Measurements from ENCODE around the gene PGR.
"Not testable (repeated sequence)": the region's sequence is repeated elsewhere in the genome, so short reads cannot be mapped to it uniquely, and the experiment has no call there.

PGR gene

GRCh38 chr11:101063706-101064105 is 65.9 kb downstream of the PGR start:
- DNase-seq = no peak

- no peak for DNase-seq
These were observed 68.0 kb downstream of the PGR start for GRCh38 chr11:101061606-101062005.

DNA sequence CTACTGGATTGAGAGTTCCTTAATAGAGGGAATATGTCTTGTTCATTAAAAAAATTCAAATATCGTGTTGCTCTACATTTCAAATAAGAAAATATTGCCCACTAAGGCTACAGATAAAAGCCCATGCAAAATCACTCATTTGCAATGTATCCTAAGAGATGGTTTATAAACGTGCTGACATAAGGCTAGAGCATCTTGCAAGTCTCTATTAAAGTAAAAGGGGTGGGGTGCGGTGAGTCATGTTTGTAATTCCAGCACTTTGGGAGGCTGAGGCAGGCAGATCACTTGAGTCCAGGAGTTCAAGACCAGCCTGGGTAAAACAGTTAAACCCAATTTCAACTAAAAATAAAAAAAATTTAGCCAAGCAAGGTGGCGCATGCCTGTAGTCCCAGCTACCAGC is 70.3 kb downstream of the PGR start:
- DNase-seq = no peak

GRCh38 chr11:101053492-101053891 is 76.1 kb downstream of the PGR start:
- no peak for DNase-seq

DNA sequence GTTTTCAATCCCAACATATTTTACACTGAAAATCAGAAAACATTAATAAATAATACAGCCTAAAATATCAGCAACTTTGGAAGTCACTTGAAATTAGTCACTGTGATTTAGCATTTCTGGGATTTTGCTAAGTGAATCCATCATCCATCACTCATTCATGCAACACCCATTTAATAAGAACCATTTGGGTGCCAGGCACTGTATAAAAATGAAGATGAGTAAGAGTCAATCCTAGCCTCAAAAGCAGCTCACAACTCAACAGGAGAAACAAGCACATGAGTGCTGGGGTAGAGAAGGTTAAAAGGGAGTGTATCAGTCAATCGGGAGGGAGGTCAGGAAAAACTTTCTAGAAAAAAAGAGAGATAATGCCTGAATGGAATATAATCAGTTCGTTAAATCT is 77.9 kb downstream of the PGR start:
- DNase-seq = no peak

DNA sequence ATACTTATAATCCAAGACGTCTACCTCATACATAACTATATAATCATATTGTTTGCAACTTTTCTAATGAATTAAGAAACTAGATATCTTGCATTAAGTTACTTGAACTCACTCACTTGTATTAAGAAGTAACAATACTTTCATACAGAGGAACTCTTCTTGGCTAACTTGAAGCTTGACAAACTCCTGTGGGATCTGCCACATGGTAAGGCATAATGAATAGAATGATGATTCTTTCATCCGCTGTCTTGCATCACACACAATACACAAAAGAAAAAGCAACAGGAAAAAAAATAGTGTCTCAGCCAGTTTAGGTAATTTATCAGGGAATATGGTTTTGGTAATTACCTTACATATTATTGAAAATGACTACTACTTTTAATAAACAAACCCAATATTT is 79.8 kb downstream of the PGR start:
- DNase-seq = no peak

- DNase-seq = no peak
These were observed 80.5 kb downstream of the PGR start for GRCh38 chr11:101049123-101049522.

- no peak for DNase-seq
These were observed 81.1 kb downstream of the PGR start for GRCh38 chr11:101048479-101048878.

DNA sequence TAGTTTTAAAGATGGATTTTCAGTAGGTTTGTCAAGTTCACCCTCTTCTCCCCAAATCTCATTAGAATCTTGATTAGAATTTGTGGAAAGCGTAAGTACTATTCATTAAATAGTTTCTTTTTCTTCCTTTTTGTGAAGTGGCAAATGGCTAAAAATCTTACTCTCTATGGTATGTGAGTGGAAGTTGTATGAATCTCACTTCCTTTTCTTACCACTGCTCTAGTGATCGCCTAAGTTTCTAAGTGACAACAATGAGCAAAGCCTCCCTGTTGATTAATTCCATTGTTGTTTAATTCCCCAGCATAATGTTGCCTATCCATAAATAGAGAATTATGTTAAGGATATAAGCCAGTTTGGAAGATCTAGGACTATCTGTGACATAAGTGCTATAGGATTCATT is 82.7 kb downstream of the PGR start:
- no peak for DNase-seq

DNA sequence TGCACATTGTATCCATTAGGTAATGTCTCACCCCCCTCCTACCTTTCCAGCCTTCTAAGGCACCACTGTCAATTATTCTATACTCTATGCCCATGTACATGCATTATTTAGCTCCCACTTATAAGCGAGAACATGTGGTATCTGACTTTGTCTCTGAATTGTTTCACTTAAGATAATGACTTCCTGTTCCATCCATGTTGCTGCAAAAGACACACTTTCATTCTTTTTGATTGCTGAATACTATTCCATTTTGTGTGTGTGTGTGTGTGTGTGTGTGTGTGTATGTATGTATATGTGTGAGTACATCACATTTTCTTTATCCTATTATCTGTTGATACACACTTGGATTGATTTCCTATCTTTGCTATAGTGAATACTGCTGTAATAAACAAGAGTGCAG is 84.2 kb downstream of the PGR start:
- DNase-seq = no peak

GRCh38 chr11:101043940-101044339 is 85.7 kb downstream of the PGR start:
- DNase-seq = no peak

- DNase-seq = no peak
These were observed 93.7 kb downstream of the PGR start for GRCh38 chr11:101035872-101036271.

DNA sequence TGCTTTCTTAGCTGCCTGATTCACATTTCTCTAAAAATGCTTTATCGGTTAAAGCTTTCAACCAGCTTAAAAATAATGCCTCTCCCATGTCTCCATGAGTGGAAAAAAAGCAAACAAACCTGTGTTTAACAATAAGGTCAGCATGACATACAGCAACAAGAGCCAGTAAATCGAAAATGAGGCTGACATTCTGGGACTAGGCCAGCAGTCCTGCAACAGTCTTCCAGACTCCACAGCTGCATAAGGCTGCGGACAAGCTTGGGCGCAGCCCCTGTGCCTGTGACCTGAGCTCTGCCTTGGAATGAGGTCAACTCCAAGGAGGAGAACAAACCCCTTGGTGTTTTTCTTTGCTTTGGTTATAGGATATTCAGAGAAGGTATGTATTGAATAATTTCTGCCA is 95.5 kb downstream of the PGR start:
- no peak for DNase-seq

DNA sequence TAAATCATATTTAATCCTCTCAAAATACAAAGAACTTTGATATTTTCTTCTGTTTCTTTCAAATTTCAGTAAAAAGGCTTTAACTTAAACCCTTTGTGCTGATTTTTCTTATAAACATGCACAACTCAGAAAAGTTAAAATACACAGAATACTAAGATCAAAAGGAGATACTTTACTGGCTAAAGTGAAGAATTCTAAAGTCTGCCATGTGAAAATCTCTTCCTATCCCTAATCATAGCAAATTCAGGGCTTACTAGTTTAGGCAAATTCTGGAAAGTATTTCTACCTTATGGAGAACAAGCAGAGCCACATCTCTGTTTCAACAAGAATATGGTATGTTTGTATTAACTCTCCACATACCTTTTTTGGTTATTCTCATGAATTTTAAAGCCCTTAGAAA is 96.6 kb downstream of the PGR start:
- no peak for DNase-seq

DNA sequence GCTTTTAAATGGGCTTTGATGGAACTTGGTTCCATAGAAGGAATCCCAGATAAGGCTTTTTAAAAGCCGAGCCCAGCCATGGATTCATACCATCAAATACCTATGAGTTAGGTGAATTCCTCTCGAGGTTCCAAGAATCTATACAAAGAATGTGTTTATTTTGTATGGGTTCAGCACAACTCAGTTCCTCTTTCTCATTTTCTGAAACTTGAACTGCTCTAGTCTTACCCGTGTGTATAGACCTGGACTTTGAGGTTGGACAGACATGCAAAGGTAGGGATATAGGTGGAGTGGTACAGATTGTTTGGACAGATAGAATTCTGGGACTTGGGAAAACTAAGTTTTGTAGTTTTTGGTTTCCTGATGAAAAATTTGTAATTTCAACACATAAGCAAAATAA is 97.9 kb downstream of the PGR start:
- no peak for DNase-seq

GRCh38 chr11:101030692-101031091 is 98.9 kb downstream of the PGR start:
- no peak for DNase-seq

DNA sequence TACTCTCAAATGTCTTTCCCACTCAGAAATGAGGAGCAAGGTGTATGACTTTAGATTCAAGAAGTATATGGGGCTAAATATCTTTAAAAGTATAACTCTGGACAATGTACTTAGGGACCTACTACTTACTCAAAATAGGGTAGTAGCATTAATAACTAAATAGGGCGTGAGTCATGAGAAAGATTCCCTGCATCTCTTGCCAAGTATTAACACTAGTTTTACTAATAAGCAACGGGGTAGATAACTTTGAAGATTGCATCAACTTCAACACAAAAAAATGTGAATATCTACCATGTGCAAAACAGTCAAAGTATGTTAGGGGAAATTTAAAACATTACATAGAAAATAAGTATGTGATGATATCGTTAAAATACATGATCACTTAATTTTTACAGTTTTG is 99.6 kb downstream of the PGR start:
- DNase-seq = no peak

DNA sequence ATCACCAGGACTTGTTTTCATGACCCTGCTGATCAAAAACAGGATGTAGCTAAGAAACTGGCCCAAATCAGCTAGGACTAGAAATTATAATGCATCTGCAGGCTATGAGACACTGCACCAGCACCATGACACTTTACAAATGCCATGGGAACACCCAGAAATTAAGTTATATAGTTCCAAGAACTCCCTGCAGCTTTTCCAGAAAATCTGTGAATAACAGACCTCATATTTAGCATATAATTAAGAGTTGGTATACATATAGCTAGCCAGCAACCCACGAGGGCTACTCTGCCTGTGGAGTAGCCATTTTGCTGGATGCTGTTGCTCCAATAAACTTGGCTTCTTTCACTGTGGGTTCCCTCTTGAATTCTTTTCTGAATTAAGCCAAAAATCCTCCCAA is 101.0 kb downstream of the PGR start:
- DNase-seq = no peak

DNA sequence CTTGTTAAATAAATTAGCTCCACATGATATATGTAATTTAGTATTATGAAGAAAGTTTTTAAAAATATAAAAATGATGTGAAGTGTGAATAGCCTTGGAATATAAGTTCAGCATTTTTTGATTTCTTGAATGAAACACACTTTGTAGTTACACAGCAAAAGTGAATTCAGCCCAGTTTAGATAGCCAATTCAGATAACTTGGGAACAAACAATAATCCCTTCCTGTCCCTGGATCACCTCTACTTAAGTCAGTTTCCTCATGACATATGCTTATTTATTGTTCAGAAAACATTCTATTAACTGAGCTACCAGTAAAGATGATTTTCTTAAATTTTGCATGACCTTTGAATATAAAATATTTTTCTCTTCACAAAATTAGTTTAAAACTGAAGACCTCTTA is 107.4 kb downstream of the PGR start:
- no peak for DNase-seq

GRCh38 chr11:101019870-101020269 is 109.7 kb downstream of the PGR start:
- no peak for DNase-seq

GRCh38 chr11:101014600-101015285 is 114.9 kb downstream of the PGR start:
- DNase-seq = no peak

GRCh38 chr11:101013702-101014101 is 115.9 kb downstream of the PGR start:
- not testable (repeated sequence) for DNase-seq

DNA sequence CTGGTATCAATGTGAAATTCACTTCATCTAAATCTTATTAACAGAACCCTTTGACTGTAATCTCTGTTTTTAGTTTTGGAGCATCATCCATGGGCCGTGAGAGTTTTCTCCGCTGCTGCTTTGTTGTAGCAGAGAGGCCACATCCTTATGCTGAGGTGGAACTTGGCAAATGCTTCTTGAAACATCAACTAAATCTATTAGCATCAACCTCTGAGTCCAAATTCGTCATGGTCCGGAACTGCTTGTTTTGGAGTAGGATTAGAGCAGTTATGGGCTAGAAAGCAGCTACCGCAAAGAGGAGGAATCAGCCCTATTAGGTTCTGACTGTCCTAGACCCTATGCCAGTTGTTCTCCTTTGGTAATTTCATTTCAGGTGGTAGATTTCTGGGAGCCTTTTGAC is 117.7 kb downstream of the PGR start:
- DNase-seq = no peak

DNA sequence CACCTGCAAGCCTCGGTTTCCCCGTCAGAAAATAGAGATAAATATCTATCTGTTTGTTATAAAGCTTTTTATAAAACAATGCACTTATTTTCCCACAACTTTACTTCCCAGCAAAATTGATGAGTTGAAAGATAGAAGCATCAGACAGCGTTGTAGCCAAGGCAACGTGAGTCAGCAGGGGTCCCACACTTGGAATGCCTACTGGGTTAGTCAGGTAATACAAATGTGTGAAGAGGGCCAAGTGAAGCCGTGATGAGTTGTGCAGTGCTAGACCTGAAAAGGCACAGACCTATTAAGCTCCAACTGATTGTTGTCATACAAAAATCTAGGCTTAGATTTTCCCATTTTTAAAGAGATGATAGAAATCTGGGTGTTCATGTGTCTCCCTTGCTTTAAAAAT is 118.7 kb downstream of the PGR start:
- no peak for DNase-seq

- DNase-seq = no peak
These were observed 119.9 kb downstream of the PGR start for GRCh38 chr11:101009690-101010055.
